Natural killer cell (primary cell): ENCODE results near the gene INPP5D. TPM values are rescaled to one million over a fixed set of nuclear protein-coding genes. Genes with fewer than 3 reads are reported as not detected.

Experiments used
- ATAC-seq, 3 donors: fragments of 150-1000 bp in 2 of 3; fragments of 200-7000 bp in 1 of 3; cut with Tn5 transposase; 1 replicate in 1 of 3; 2 replicates in 2 of 3; pipeline ENCODE4 v1.10.0; 2021; ENCODE audit warnings: mild to moderate bottlenecking in 2 of 3, moderate library complexity in 2 of 3
- DNase-seq, 2 donors: peaks; one replicate each; pipeline versions ENCODE4 v3.0.0 to v3.0.0-alpha.2; 2013 to 2021; ENCODE audit warnings: mixed read lengths in 1 of 2
- H3K27ac ChIP-seq: one replicate; pipeline ENCODE4 v1.5.1; 2013; ENCODE audit warnings: mild to moderate bottlenecking, low read length
- H3K27me3 ChIP-seq: one replicate; pipeline ENCODE4 v1.6.1; 2013; ENCODE audit warnings: low read length; ENCODE audit not compliant: control insufficient read depth, insufficient read depth
- H3K36me3 ChIP-seq: one replicate; pipeline ENCODE4 v1.6.1; 2013; ENCODE audit warnings: low read length; ENCODE audit not compliant: control insufficient read depth, insufficient read depth
- H3K4me1 ChIP-seq: one replicate; pipeline ENCODE4 v1.6.1; 2013; ENCODE audit warnings: low read length; ENCODE audit not compliant: control insufficient read depth, insufficient read depth
- H3K4me3 ChIP-seq: one replicate; pipeline ENCODE4 v1.5.1; 2013; ENCODE audit warnings: low read length
- H3K9me3 ChIP-seq: one replicate; pipeline ENCODE4 v1.6.1; 2013; ENCODE audit warnings: low read length; ENCODE audit not compliant: control insufficient read depth, insufficient read depth
- H3K27ac Mint-ChIP-seq, 2 donors: one replicate each; pipeline ENCODE4 v1.8.0; 2022; ENCODE audit warnings: mild to moderate bottlenecking in 2 of 2, mixed read lengths in 2 of 2, moderate library complexity in 1 of 2
- H3K27me3 Mint-ChIP-seq, 2 donors: one replicate each; pipeline ENCODE4 v1.8.0; 2022; ENCODE audit warnings: low read depth in 2 of 2, mixed read lengths in 2 of 2
- H3K36me3 Mint-ChIP-seq: one replicate; pipeline ENCODE4 v1.8.0; 2022; ENCODE audit warnings: mixed read lengths
- H3K4me1 Mint-ChIP-seq, 2 donors: one replicate each; pipeline ENCODE4 v1.8.0; 2022; ENCODE audit warnings: mixed read lengths in 2 of 2
- H3K4me3 Mint-ChIP-seq: one replicate; pipeline ENCODE4 v1.8.0; 2022; ENCODE audit warnings: mild to moderate bottlenecking, moderate library complexity, mixed read lengths
- H3K9me3 Mint-ChIP-seq, 2 donors: one replicate each; pipeline ENCODE4 v1.8.0; 2022; ENCODE audit warnings: mixed read lengths in 2 of 2
- WGBS: methylation state at CpG from one replicate; pipeline ENCODE4 v1.1.7; 2013; ENCODE audit warnings: missing lambda C conversion rate; ENCODE audit not compliant: insufficient coverage; 5-methylcytosine and 5-hydroxymethylcytosine counted together
- intact Hi-C: fragments of 100-400 bp; cut with micrococcal nuclease; formaldehyde crosslinking; loops from one replicate; pipeline ENCODE4 v1.14.2; 2022
- total RNA-seq, 4 donors: library from RNA; stranded (reverse); fragments of 120-200 nt in 1 of 4; gene quantifications; one replicate each; pipeline versions ENCODE4 v1.2.3 to v1.2.4, GENCODE V29; 2013 to 2022
- TF ChIP-seq, protein P1 (sequence below): fragments of 200-600 bp; IDR thresholded peaks from one replicate; pipeline ENCODE4 v1.8.0; 2022; ENCODE audit warnings: antibody characterized with exemption

INPP5D gene
- total RNA-seq, 3 donors from 2014 or later (not counting 1 experiment from before 2014, with no cell fraction given) = 385 to 498 (median 497) TPM

- no peak overlapping the region for H3K27ac Mint-ChIP-seq
Observed at GRCh38 chr2:233164128-233164635, 104.0 kb downstream of the INPP5D start.

GRCh38 chr2:233164967-233165366 is 104.8 kb downstream of the INPP5D start:
- peak overlapping the region; percentile 22 for H3K27ac ChIP-seq
- Mint-ChIP-seq H3K36me3 (peaks cover 15% of the 10 kb centered on the region), H3K9me3 (no peaks in the 10 kb centered on the region), H3K4me3 (no peak overlapping the region), H3K27ac (no peak overlapping the region), H3K4me1 (peaks cover 17 to 29% of the 10 kb centered on the region in 2 donors), H3K27me3 (no peaks in the 10 kb centered on the region)
- WGBS = 90% methylated on average over 4 of the region's 4 CpGs
- TF ChIP-seq, protein P1, sequence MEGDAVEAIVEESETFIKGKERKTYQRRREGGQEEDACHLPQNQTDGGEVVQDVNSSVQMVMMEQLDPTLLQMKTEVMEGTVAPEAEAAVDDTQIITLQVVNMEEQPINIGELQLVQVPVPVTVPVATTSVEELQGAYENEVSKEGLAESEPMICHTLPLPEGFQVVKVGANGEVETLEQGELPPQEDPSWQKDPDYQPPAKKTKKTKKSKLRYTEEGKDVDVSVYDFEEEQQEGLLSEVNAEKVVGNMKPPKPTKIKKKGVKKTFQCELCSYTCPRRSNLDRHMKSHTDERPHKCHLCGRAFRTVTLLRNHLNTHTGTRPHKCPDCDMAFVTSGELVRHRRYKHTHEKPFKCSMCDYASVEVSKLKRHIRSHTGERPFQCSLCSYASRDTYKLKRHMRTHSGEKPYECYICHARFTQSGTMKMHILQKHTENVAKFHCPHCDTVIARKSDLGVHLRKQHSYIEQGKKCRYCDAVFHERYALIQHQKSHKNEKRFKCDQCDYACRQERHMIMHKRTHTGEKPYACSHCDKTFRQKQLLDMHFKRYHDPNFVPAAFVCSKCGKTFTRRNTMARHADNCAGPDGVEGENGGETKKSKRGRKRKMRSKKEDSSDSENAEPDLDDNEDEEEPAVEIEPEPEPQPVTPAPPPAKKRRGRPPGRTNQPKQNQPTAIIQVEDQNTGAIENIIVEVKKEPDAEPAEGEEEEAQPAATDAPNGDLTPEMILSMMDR = no peak
- DNase-seq = no peak
- H3K27me3 ChIP-seq = no peaks in the 10 kb centered on the region
- peak in 1 of 3 donors; percentile 4 for ATAC-seq
- H3K4me1 ChIP-seq = peaks cover 54% of the 10 kb centered on the region
- no peaks in the 10 kb centered on the region for H3K9me3 ChIP-seq
- H3K36me3 ChIP-seq = peaks cover 78% of the 10 kb centered on the region
- intact Hi-C loops = loop anchor here (5.0 to 10.0 kb wide), 3 partner anchors 60 to 103 kb away; partner anchors contain the start of gene INPP5D
- H3K4me3 ChIP-seq = no peak overlapping the region

More at GRCh38 chr2:233164128-233164635, 104.0 kb downstream of the INPP5D start:
- TF ChIP-seq, protein P1 = no peak
- WGBS = 66% methylated on average over 17 of the region's 17 CpGs
- H3K27ac ChIP-seq = peak overlapping the region; percentile 22
- H3K4me1 Mint-ChIP-seq = peaks cover 14 to 22% of the 10 kb centered on the region in 2 donors
- H3K9me3 ChIP-seq = no peaks in the 10 kb centered on the region
- H3K4me3 ChIP-seq = no peak overlapping the region
- peaks cover 78% of the 10 kb centered on the region for H3K36me3 ChIP-seq
- ATAC-seq (peak; percentile 11 to 14 (median 13)), DNase-seq (no peak)
- H3K4me3 Mint-ChIP-seq = no peak overlapping the region
- no peaks in the 10 kb centered on the region for H3K27me3 ChIP-seq
- H3K4me1 ChIP-seq = peaks cover 47% of the 10 kb centered on the region
- H3K36me3 Mint-ChIP-seq = peaks cover 12% of the 10 kb centered on the region
- no peaks in the 10 kb centered on the region for H3K9me3 Mint-ChIP-seq
- H3K27me3 Mint-ChIP-seq = no peaks in the 10 kb centered on the region
- intact Hi-C loops = loop anchor here (10.0 kb wide), 1 partner anchor 59 kb away; no protein-coding TSS in a partner anchor

DNA sequence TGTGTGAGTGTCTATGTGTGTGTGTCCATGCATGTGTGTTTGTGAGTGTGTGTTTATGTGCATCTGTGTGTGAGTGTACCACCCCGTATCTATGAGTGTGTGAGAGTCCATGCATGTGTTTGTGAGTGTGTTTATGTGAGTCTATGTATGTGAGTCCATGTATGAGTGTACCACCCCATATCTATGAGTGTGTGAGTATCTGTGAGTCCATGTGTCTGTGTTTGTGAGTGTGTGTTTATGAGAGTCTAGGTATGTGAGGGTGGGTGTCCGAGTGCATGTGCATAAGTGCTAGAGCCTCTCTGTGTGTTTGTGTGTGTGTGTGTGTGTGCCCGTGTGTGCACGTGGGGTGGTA is 105.4 kb downstream of the INPP5D start:
- TF ChIP-seq, protein P1 = no peak
- Histone ChIP-seq H3K27me3 (no peaks in the 10 kb centered on the region), H3K9me3 (no peaks in the 10 kb centered on the region), H3K4me3 (no peak overlapping the region), H3K27ac (peak overlapping the region; percentile 64), H3K36me3 (peaks cover 78% of the 10 kb centered on the region), H3K4me1 (peaks cover 58% of the 10 kb centered on the region)
- WGBS = 39% methylated on average over 4 of the region's 4 CpGs
- Mint-ChIP-seq H3K9me3 (no peaks in the 10 kb centered on the region), H3K27ac (no peak overlapping the region), H3K4me3 (no peak overlapping the region), H3K27me3 (no peaks in the 10 kb centered on the region), H3K4me1 (peaks cover 17 to 25% of the 10 kb centered on the region in 2 donors), H3K36me3 (peaks cover 10% of the 10 kb centered on the region)
- no peak for DNase-seq
- intact Hi-C loops = loop anchor here (5.0 to 10.0 kb wide), 3 partner anchors 61 to 103 kb away; partner anchors contain the start of gene INPP5D
- ATAC-seq = no peak
